HepG2 (cell line): ENCODE measurements around the gene PCNA. TPM values are rescaled to one million over a fixed set of nuclear protein-coding genes. Genes with fewer than 3 reads are reported as not detected.
A peak's percentile ranks its signal among the peaks of the same experiment; 100 is the strongest.

ENCODE experiments used
- BRF2 ChIP-seq: sonication (generic); formaldehyde crosslinking; IDR thresholded peaks from 2 replicates; pipeline ENCODE4 v1.8.1; 2022; ENCODE audit warnings: mild to moderate bottlenecking, missing genetic modification reagents
- DMTF1 ChIP-seq: sonication (generic); formaldehyde crosslinking; IDR thresholded peaks from 2 replicates; pipeline ENCODE4 v1.4.0; 2020; ENCODE audit warnings: mild to moderate bottlenecking, missing genetic modification reagents
- ELF3 ChIP-seq: IDR thresholded peaks from 2 replicates; pipeline ENCODE4 v1.6.1; 2016; ENCODE audit warnings: missing genetic modification reagents, missing compliant biosample characterization
- IRF1 ChIP-seq: sonication (generic); formaldehyde crosslinking; IDR thresholded peaks from 2 replicates; pipeline ENCODE4 v1.4.0; 2020; ENCODE audit warnings: low read depth, mild to moderate bottlenecking, missing genetic modification reagents
- LRRFIP1 ChIP-seq: sonication (generic); formaldehyde crosslinking; conservative IDR thresholded peaks from 2 replicates; pipeline ENCODE4 v1.4.0; 2020; ENCODE audit warnings: missing genetic modification reagents
- MBD4 ChIP-seq: IDR thresholded peaks from 2 replicates; pipeline ENCODE4 v1.6.1; 2012; ENCODE audit warnings: low read length, inconsistent platforms, borderline replicate concordance
- MLXIP ChIP-seq: sonication (generic); formaldehyde crosslinking; IDR thresholded peaks from 2 replicates; pipeline ENCODE4 v1.9.0; 2021; ENCODE audit warnings: missing genetic modification reagents, borderline replicate concordance
- NFIB ChIP-seq: sonication (generic); formaldehyde crosslinking; IDR thresholded peaks from 2 replicates; pipeline ENCODE4 v1.9.0; 2021; ENCODE audit warnings: missing genetic modification reagents, mild to moderate bottlenecking, borderline replicate concordance
- POLR2A ChIP-seq, 2 experiments: IDR thresholded peaks; 2 replicates each; pipeline ENCODE4 v1.6.1; 2011; ENCODE audit warnings: low read depth in 2 of 2, low read length in 2 of 2, mild to moderate bottlenecking in 1 of 2, moderate library complexity in 1 of 2; ENCODE audit not compliant: insufficient read depth in 1 of 2
- SAP130 ChIP-seq: IDR thresholded peaks from 2 replicates; pipeline ENCODE4 v1.6.1; 2016; ENCODE audit warnings: low read depth
- SP140L ChIP-seq: sonication (generic); formaldehyde crosslinking; IDR thresholded peaks from 2 replicates; pipeline ENCODE4 v1.4.0; 2020; ENCODE audit warnings: missing genetic modification reagents, borderline replicate concordance
- TIGD3 ChIP-seq: sonication (generic); formaldehyde crosslinking; IDR thresholded peaks from 2 replicates; pipeline ENCODE4 v1.5.1; 2020; ENCODE audit warnings: mild to moderate bottlenecking, missing genetic modification reagents, borderline replicate concordance
- ZBTB8A ChIP-seq: sonication (generic); formaldehyde crosslinking; IDR thresholded peaks from 2 replicates; pipeline ENCODE4 v1.4.0; 2020; ENCODE audit warnings: mild to moderate bottlenecking, low read depth, missing genetic modification reagents, borderline replicate concordance
- ZC3H4 ChIP-seq: sonication (generic); formaldehyde crosslinking; IDR thresholded peaks from 2 replicates; pipeline ENCODE4 v1.4.0; 2020; ENCODE audit warnings: missing genetic modification reagents, borderline replicate concordance
- ZNF121 ChIP-seq: sonication (generic); formaldehyde crosslinking; IDR thresholded peaks from 2 replicates; pipeline ENCODE4 v1.5.0; 2020; ENCODE audit warnings: mild to moderate bottlenecking, missing genetic modification reagents
- ZNF337 ChIP-seq: sonication (generic); formaldehyde crosslinking; IDR thresholded peaks from 2 replicates; pipeline ENCODE4 v1.5.1; 2020; ENCODE audit warnings: missing genetic modification reagents, low read depth, mild to moderate bottlenecking, borderline replicate concordance
- ZNF446 ChIP-seq: sonication (generic); formaldehyde crosslinking; IDR thresholded peaks from 2 replicates; pipeline ENCODE4 v1.5.0; 2020; ENCODE audit warnings: mild to moderate bottlenecking, missing genetic modification reagents
- ZNF614 ChIP-seq: IDR thresholded peaks from 2 replicates; pipeline ENCODE4 v1.6.1; 2018; ENCODE audit warnings: missing biosample characterization, missing genetic modification reagents, inconsistent platforms, borderline replicate concordance
- ZSCAN30 ChIP-seq: sonication (generic); formaldehyde crosslinking; IDR thresholded peaks from 2 replicates; pipeline ENCODE4 v1.5.0; 2020; ENCODE audit warnings: mild to moderate bottlenecking, missing genetic modification reagents
- polyA plus RNA-seq, 8 experiments: library from polyadenylated mRNA; depleted of rRNA in 3 of 8; stranded (reverse) in 7 of 8; unstranded in 1 of 8; fragments of >200 nt; fragmentation: Illumina TruSeq in 4 of 8; extraction: Trizol in 4 of 8; gene quantifications; 2 replicates each; pipeline versions ENCODE4 v1.2.1 to v1.2.3, GENCODE V29; 2011 to 2016; ENCODE audit warnings: low read depth in 4 of 8, missing spikeins in 1 of 8, mixed read lengths in 1 of 8; ENCODE audit not compliant: insufficient read depth in 1 of 8
- total RNA-seq, 5 experiments: library from RNA; depleted of rRNA; stranded (reverse); fragments of >200 nt; fragmentation: Illumina TruSeq; extraction: Trizol; gene quantifications; 2 replicates each; pipeline ENCODE4 v1.2.3, GENCODE V29; 2016; ENCODE audit warnings: low read depth in 1 of 5

Gene PCNA
- total and polyA plus RNA-seq, 2 of the 13 experiments (the other 11 are each of a cell fraction or from before 2014, with no cell fraction given): 229 to 655 TPM

- TF ChIP-seq ZNF337 (CRISPR knock-in tag) (0 out of 2 replicates have a peak, but pooled peaks have one; percentile 66), ZNF121 (CRISPR knock-in tag) (peak; percentile 6; the same call in 1 of the 2 replicates), DMTF1 (CRISPR knock-in tag) (0 out of 2 replicates have a peak, but pooled peaks have one; percentile 58), IRF1 (CRISPR knock-in tag) (no peak), SAP130 (no peak), MBD4 (0 out of 2 replicates have a peak, but pooled peaks have one; percentile 64), BRF2 (CRISPR knock-in tag) (no peak), TIGD3 (CRISPR knock-in tag) (0 out of 2 replicates have a peak, but pooled peaks have one; percentile 28), NFIB (CRISPR knock-in tag) (no peak), POLR2A (IDR thresholded peaks at IDR 0.05; ENCODE audit: insufficient read depth in 1 of 2, low read depth in 2 of 2, low read length in 2 of 2) (0 out of 4 replicates have a peak, but pooled peaks of 1 of the 2 experiments have one; percentile 29), ZC3H4 (CRISPR knock-in tag) (no peak), MLXIP (CRISPR knock-in tag) (0 out of 2 replicates have a peak, but pooled peaks have one; percentile 22), ZSCAN30 (CRISPR knock-in tag) (no peak), ZBTB8A (CRISPR knock-in tag) (0 out of 2 replicates have a peak, but pooled peaks have one; percentile 51), ELF3 (CRISPR knock-in tag) (no peak), ZNF446 (CRISPR knock-in tag) (no peak), ZNF614 (CRISPR knock-in tag) (no peak), SP140L (no peak), LRRFIP1 (CRISPR knock-in tag) (no peak)
Observed at GRCh38 chr20:5153152-5153467, 33.4 kb upstream of the PCNA start (continued).
